BJ (cell line): ENCODE measurements around the gene SHISA3. TPM values are rescaled to one million over a fixed set of nuclear protein-coding genes. Genes with fewer than 3 reads are reported as not detected.

ENCODE experiments used
- CTCF ChIA-PET: fragments of 350-600 bp; formaldehyde crosslinking; extraction: SDS; loops from one replicate; lab custom pipeline; 2021; ENCODE audit warnings: antibody characterized with exemption, inconsistent platforms; lab: Yijun Ruan, JAX
- POLR2A ChIA-PET: fragments of 300-600 bp; sonication (Branson Sonifier 250); formaldehyde crosslinking; extraction: SDS; loops from one replicate; lab custom pipeline; 2021; ENCODE audit warnings: antibody characterized with exemption; lab: Charles Lee
- DNase-seq: peaks from one replicate; pipeline ENCODE4 v3.0.0-alpha.2; 2011; ENCODE audit warnings: low read depth
- H3K27me3 ChIP-seq: 2 replicates; pipeline ENCODE4 v1.6.0; 2011; ENCODE audit warnings: low read length; ENCODE audit not compliant: control insufficient read depth, insufficient read depth
- H3K36me3 ChIP-seq: 2 replicates; pipeline ENCODE4 v1.5.1; 2011; ENCODE audit warnings: low read length; ENCODE audit not compliant: control insufficient read depth, insufficient read depth
- H3K4me3 ChIP-seq: 2 replicates; pipeline ENCODE4 v1.5.1; 2011; ENCODE audit warnings: low read depth, mild to moderate bottlenecking, control low read depth, low read length
- CTCF ChIP-seq: IDR thresholded peaks from 2 replicates; pipeline ENCODE4 v1.5.1; 2011; ENCODE audit warnings: low read depth, mild to moderate bottlenecking, control low read depth, inconsistent platforms, low read length, moderate library complexity; ENCODE audit not compliant: insufficient read depth
- polyA minus RNA-seq: library from RNA; depleted of rRNA, polyadenylated mRNA; stranded (reverse); fragments of >200 nt; gene quantifications from 2 replicates; pipeline ENCODE4 v1.2.3, GENCODE V29; 2011; rRNA and poly(A)+ RNA removed
- polyA plus RNA-seq: library from polyadenylated mRNA; depleted of rRNA; stranded (reverse); fragments of >200 nt; gene quantifications from 2 replicates; pipeline ENCODE4 v1.2.3, GENCODE V29; 2011; rRNA removed

The SHISA3 gene
- polyA plus RNA-seq (0.07 TPM in 1 of 2 replicates, not detected in the other), polyA minus RNA-seq (not detected in 2 replicates)

GRCh38 chr4:42396752-42397634 is at the start of gene SHISA3:
SHISA3 (plus strand) TSS chr4:42397488; CDS start chr4:42398057, 569 bp downstream.
- CTCF ChIA-PET: no interaction called here

GRCh38 chr4:42348247-42348646 is 49.0 kb upstream of the SHISA3 start:
- Histone ChIP-seq H3K36me3 (no peaks in the 10 kb centered on the region), H3K4me3 (no peak overlapping the region), H3K27me3 (no peaks in the 10 kb centered on the region)
- CTCF ChIA-PET: no interaction called here
- no peak for TF ChIP-seq CTCF
- no peak for DNase-seq
- POLR2A ChIA-PET: no interaction called here

More at GRCh38 chr4:42396752-42397634, at the start of gene SHISA3:
- H3K4me3 ChIP-seq: no peak within 1 kb of the TSS; the same call in 1 of the 2 replicates
- H3K27me3 ChIP-seq: peaks cover 34% of the 10 kb centered on the region
- TF ChIP-seq CTCF: no peak
- no peaks in the 10 kb centered on the region for H3K36me3 ChIP-seq
- DNase-seq: no peak
- POLR2A ChIA-PET: no interaction called here

GRCh38 chr4:42348692-42349091 is 48.6 kb upstream of the SHISA3 start:
- Histone ChIP-seq H3K27me3 (no peaks in the 10 kb centered on the region), H3K36me3 (no peaks in the 10 kb centered on the region), H3K4me3 (no peak overlapping the region)
- TF ChIP-seq CTCF: no peak
- ChIA-PET POLR2A (no interaction called here), CTCF (no interaction called here)
- no peak for DNase-seq

- ChIA-PET POLR2A (no interaction called here), CTCF (no interaction called here)
- Histone ChIP-seq H3K27me3 (no peaks in the 10 kb centered on the region), H3K36me3 (no peaks in the 10 kb centered on the region), H3K4me3 (no peak overlapping the region)
- no peak for DNase-seq
- no peak for TF ChIP-seq CTCF
Measured at GRCh38 chr4:42350611-42351182, 46.6 kb upstream of the SHISA3 start.

GRCh38 chr4:42352049-42352448 is 45.2 kb upstream of the SHISA3 start:
- no peak for TF ChIP-seq CTCF
- ChIA-PET POLR2A (no interaction called here), CTCF (interaction anchor here (1.2 kb wide), 1 partner anchor 9 kb away, joined by 3 read pairs; no protein-coding TSS in a partner anchor)
- H3K4me3 ChIP-seq: no peak overlapping the region
- no peak for DNase-seq
- H3K27me3 ChIP-seq: no peaks in the 10 kb centered on the region
- H3K36me3 ChIP-seq: no peaks in the 10 kb centered on the region
